Keratinocyte (primary cell): ENCODE results near the gene CSRNP2.

Experiments used
- EZH2 ChIP-seq: IDR thresholded peaks from one replicate; pipeline ENCODE4 v1.6.1; 2012; ENCODE audit warnings: inconsistent platforms, mild to moderate bottlenecking, low read length, moderate library complexity
- TF ChIP-seq, protein P1 (sequence below), 3 experiments: IDR thresholded peaks in 1 of 3; conservative IDR thresholded peaks in 1 of 3; optimal IDR thresholded peaks in 1 of 3; 2 replicates in 2 of 3; 3 replicates in 1 of 3; pipeline versions ENCODE3 to v1.5.1; 2011; ENCODE audit warnings: low read length in 3 of 3, mild to moderate bottlenecking in 3 of 3, moderate library complexity in 2 of 3, control low read depth in 1 of 3, inconsistent platforms in 1 of 3; ENCODE audit not compliant: insufficient read depth in 2 of 3; ENCODE audit errors: extremely low read depth in 1 of 3

DNA sequence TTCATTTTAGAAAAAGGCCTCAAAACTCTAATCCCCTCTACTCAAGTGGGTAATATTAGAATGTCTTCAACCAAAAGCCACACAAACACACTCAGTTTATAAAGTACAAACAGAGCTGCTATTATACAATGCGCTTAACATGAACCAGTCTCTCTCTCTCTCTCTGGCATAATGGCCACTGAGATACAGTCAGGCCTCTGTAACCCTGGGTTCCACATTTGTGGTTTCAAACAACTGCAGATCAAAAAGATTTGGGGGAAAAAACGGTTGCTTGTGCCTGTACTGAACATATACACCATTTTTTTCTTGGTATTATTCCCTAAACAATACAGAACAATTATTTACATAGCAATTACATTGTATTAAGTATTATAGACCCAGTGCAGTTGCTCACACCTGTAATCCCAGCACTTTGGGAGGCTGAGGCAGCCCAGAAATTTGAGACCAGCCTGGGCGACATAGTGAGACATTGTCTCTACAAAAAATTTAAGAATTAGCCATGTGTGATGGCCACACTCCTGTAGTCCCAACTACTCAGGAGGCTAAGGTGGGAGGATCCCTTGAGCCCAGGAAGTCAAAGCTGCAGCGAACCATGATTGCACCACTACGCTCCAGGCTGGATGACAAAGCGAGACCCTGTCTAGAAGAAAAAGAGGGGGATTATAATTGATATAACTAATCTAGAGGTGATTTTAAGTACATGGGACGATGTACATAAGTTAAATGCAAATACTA, 62.8 kb downstream of the CSRNP2 start:
- TF ChIP-seq, protein P1, sequence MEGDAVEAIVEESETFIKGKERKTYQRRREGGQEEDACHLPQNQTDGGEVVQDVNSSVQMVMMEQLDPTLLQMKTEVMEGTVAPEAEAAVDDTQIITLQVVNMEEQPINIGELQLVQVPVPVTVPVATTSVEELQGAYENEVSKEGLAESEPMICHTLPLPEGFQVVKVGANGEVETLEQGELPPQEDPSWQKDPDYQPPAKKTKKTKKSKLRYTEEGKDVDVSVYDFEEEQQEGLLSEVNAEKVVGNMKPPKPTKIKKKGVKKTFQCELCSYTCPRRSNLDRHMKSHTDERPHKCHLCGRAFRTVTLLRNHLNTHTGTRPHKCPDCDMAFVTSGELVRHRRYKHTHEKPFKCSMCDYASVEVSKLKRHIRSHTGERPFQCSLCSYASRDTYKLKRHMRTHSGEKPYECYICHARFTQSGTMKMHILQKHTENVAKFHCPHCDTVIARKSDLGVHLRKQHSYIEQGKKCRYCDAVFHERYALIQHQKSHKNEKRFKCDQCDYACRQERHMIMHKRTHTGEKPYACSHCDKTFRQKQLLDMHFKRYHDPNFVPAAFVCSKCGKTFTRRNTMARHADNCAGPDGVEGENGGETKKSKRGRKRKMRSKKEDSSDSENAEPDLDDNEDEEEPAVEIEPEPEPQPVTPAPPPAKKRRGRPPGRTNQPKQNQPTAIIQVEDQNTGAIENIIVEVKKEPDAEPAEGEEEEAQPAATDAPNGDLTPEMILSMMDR (optimal IDR thresholded peaks at IDR 0.05 in 1 of 3, IDR thresholded peaks at IDR 0.05 in 1 of 3, conservative IDR thresholded peaks at IDR 0.05 in 1 of 3; ENCODE audit: extremely low read depth in 1 of 3, insufficient read depth in 2 of 3, low read length in 3 of 3), result no peak
- no peak for TF ChIP-seq EZH2
